B cell (primary cell): ENCODE measurements around the gene KIF7. TPM values are rescaled to one million over a fixed set of nuclear protein-coding genes. Genes with fewer than 3 reads are reported as not detected.

Source experiments
- ATAC-seq: fragments of 200-7000 bp; cut with Tn5 transposase; one replicate; pipeline ENCODE4 v1.10.0; 2021; ENCODE audit warnings: low read depth, mild to moderate bottlenecking, moderate number of reproducible peaks, moderate library complexity
- CTCF ChIA-PET: fragments of 350-600 bp; sonication (Branson Sonifier 250); formaldehyde crosslinking; loops from one replicate; lab custom pipeline; 2021; ENCODE audit warnings: antibody characterized with exemption, inconsistent platforms; lab: Charles Lee
- POLR2A ChIA-PET: fragments of 350-600 bp; sonication (Branson Sonifier 250); formaldehyde crosslinking; loops from one replicate; lab custom pipeline; 2021; ENCODE audit warnings: antibody characterized with exemption; lab: Charles Lee
- DNase-seq: peaks from one replicate; pipeline ENCODE4 v3.0.0; 2013
- H2AFZ ChIP-seq: 2 replicates; pipeline ENCODE4 v1.6.1; 2012; ENCODE audit warnings: mild to moderate bottlenecking, low read depth, low read length; ENCODE audit not compliant: insufficient read depth, poor library complexity, severe bottlenecking
- H3K27ac ChIP-seq, 2 donors: 1 replicate in 1 of 2; 2 replicates in 1 of 2; pipeline ENCODE4 v1.5.1; 2012 to 2013; ENCODE audit warnings: low read length in 2 of 2, mild to moderate bottlenecking in 2 of 2, moderate library complexity in 1 of 2
- H3K27me3 ChIP-seq, 4 experiments: fragments of 200-600 bp in 1 of 4; sonication (generic) in 1 of 4; replicated peaks in 1 of 4; 1 replicate in 2 of 4; 2 replicates in 2 of 4; pipeline versions ENCODE4 v1.6.1 to v1.7.0; 2013 to 2016; ENCODE audit warnings: low read length in 3 of 4, mild to moderate bottlenecking in 2 of 4, mixed read lengths in 1 of 4, moderate library complexity in 1 of 4; ENCODE audit not compliant: insufficient read depth in 4 of 4, control insufficient read depth in 3 of 4; ENCODE audit errors: control extremely low read depth in 1 of 4
- H3K36me3 ChIP-seq, 2 experiments: replicated peaks in 1 of 2; 1 replicate in 1 of 2; 2 replicates in 1 of 2; pipeline versions ENCODE4 v1.6.1 to v1.7.1; 2013; ENCODE audit warnings: low read length in 1 of 2; ENCODE audit not compliant: insufficient read depth in 2 of 2, control insufficient read depth in 1 of 2; ENCODE audit errors: control extremely low read depth in 1 of 2, extremely low read depth in 1 of 2
- H3K4me1 ChIP-seq, 2 donors: fragments of 200-600 bp in 1 of 2; sonication (generic) in 1 of 2; 1 replicate in 1 of 2; 2 replicates in 1 of 2; pipeline versions ENCODE4 v1.5.1 to v1.6.1; 2013 to 2017; ENCODE audit warnings: low read length in 2 of 2; ENCODE audit not compliant: control insufficient read depth in 2 of 2, insufficient read depth in 2 of 2
- H3K4me2 ChIP-seq: replicated peaks from 2 replicates; pipeline ENCODE3; 2012; ENCODE audit warnings: mild to moderate bottlenecking, low read depth, low read length; ENCODE audit not compliant: poor library complexity, severe bottlenecking
- H3K4me3 ChIP-seq, 5 experiments: fragments of 200-600 bp in 1 of 5; sonication (generic) in 1 of 5; 1 replicate in 3 of 5; 2 replicates in 2 of 5; pipeline versions ENCODE4 v1.5.1 to v1.7.0; 2011 to 2016; ENCODE audit warnings: low read length in 4 of 5, mild to moderate bottlenecking in 4 of 5, low read depth in 2 of 5, control low read depth in 1 of 5, moderate library complexity in 1 of 5; ENCODE audit not compliant: insufficient read depth in 1 of 5; ENCODE audit errors: control extremely low read depth in 1 of 5, extremely low read depth in 1 of 5
- H3K79me2 ChIP-seq: fragments of 200-600 bp; sonication (generic); one replicate; pipeline ENCODE4 v1.6.0; 2016; ENCODE audit warnings: low read length; ENCODE audit not compliant: control insufficient read depth, insufficient read depth
- H3K9ac ChIP-seq: fragments of 200-600 bp; sonication (generic); 2 replicates; pipeline ENCODE4 v1.6.1; 2017; ENCODE audit warnings: mild to moderate bottlenecking, low read length, moderate library complexity
- H3K9me3 ChIP-seq, 3 donors: one replicate each; pipeline versions ENCODE4 v1.6.1 to v1.7.1; 2013; ENCODE audit warnings: low read length in 2 of 3; ENCODE audit not compliant: control insufficient read depth in 2 of 3, insufficient read depth in 1 of 3; ENCODE audit errors: control extremely low read depth in 1 of 3
- H4K20me1 ChIP-seq: 2 replicates; pipeline ENCODE4 v1.6.0; 2012; ENCODE audit warnings: mild to moderate bottlenecking, low read length; ENCODE audit not compliant: insufficient read depth, control insufficient read depth, poor library complexity, severe bottlenecking
- H3K27ac Mint-ChIP-seq: one replicate; pipeline ENCODE4 v1.8.0; 2021; ENCODE audit warnings: mixed read lengths
- H3K27me3 Mint-ChIP-seq: one replicate; pipeline ENCODE4 v1.8.0; 2021; ENCODE audit warnings: mixed read lengths
- H3K4me1 Mint-ChIP-seq: one replicate; pipeline ENCODE4 v1.8.0; 2021; ENCODE audit warnings: mixed read lengths
- H3K4me3 Mint-ChIP-seq: one replicate; pipeline ENCODE4 v1.8.0; 2021; ENCODE audit warnings: mixed read lengths
- H3K9me3 Mint-ChIP-seq: one replicate; pipeline ENCODE4 v1.8.0; 2022; ENCODE audit warnings: mixed read lengths; ENCODE audit not compliant: insufficient read depth
- CTCF ChIP-seq: fragments of 200-600 bp; IDR thresholded peaks from one replicate; pipeline ENCODE4 v1.8.0; 2022; ENCODE audit warnings: antibody characterized with exemption, mild to moderate bottlenecking
- EZH2 ChIP-seq: IDR thresholded peaks from 2 replicates; pipeline ENCODE4 v1.6.1; 2012; ENCODE audit warnings: borderline replicate concordance, low read depth, mild to moderate bottlenecking, moderate library complexity, low read length; ENCODE audit not compliant: insufficient read depth, poor library complexity, severe bottlenecking
- WGBS: methylation state at CpG from one replicate; pipeline ENCODE4 v1.1.5; 2013; ENCODE audit warnings: missing lambda C conversion rate; ENCODE audit not compliant: insufficient coverage; 5-methylcytosine and 5-hydroxymethylcytosine counted together
- intact Hi-C: fragments of 100-400 bp; cut with micrococcal nuclease; formaldehyde crosslinking; loops from one replicate; pipeline ENCODE4 v1.10.0; 2022
- polyA plus RNA-seq: library from polyadenylated mRNA; depleted of rRNA; stranded (reverse); fragments of >200 nt; gene quantifications from 2 replicates; pipeline ENCODE4 v1.2.3, GENCODE V29; 2012
- total RNA-seq, 2 donors: library from RNA; stranded (reverse); fragments of 120-200 nt in 1 of 2; gene quantifications; 1 replicate in 1 of 2; 2 replicates in 1 of 2; pipeline versions ENCODE4 v1.2.3 to v1.2.4, GENCODE V29; 2013 to 2022

KIF7 gene
- total and polyA plus RNA-seq, 2 donors (not counting 1 experiment from before 2014, with no cell fraction given), result not detected

DNA sequence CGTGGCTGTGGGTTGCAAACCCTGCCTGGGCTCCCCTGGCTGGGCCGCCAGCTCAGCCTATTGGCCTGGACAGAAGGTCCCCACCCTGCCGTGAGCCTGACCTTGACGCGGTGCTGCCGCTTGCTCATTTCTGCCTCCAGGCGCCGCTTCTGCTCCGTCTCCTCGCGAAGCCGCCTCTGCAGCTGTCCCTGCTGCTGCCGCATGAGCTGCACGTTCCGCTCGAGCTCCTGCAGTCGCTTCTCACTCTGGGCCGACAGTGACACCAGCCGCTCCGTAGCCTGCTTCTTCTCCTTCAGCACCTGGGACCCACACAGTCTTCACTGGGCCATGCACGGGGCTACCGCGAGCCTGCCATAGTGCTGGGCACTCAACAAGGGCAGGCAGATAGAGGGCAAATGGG is 21.7 kb downstream of the KIF7 start:
- no peak for ATAC-seq
- Mint-ChIP-seq H3K4me3 (no peak overlapping the region), H3K27me3 (no peaks in the 10 kb centered on the region), H3K4me1 (no peaks in the 10 kb centered on the region), H3K27ac (no peak overlapping the region), H3K9me3 (no peaks in the 10 kb centered on the region)
- TF ChIP-seq EZH2, result no peak
- no peak for TF ChIP-seq CTCF
- Histone ChIP-seq H3K27me3 (no peaks in the 10 kb centered on the region), H3K36me3 (no peaks in the 10 kb centered on the region), H2AFZ (no peak overlapping the region), H4K20me1 (no peaks in the 10 kb centered on the region), H3K4me2 (no peak overlapping the region), H3K79me2 (no peaks in the 10 kb centered on the region), H3K9ac (no peak overlapping the region), H3K4me3 (no peak overlapping the region), H3K27ac (no peak overlapping the region), H3K9me3 (peaks cover 0 to 12% (median 0%) of the 10 kb centered on the region in 3 donors), H3K4me1 (no peaks in the 10 kb centered on the region)
- intact Hi-C loops, result no loop called here
- DNase-seq, result no peak
- ChIA-PET CTCF (no interaction called here), POLR2A (no interaction called here)
- WGBS, result 97% methylated on average over 20 of the region's 23 CpGs

GRCh38 chr15:89632563-89633430 is 22.5 kb downstream of the KIF7 start:
- H3K4me3 Mint-ChIP-seq, result no peak overlapping the region
- TF ChIP-seq EZH2 (no peak), CTCF (no peak)

More at GRCh38 chr15:89632563-89633430, 22.5 kb downstream of the KIF7 start:
- Histone ChIP-seq H3K36me3 (no peaks in the 10 kb centered on the region), H3K79me2 (no peaks in the 10 kb centered on the region), H2AFZ (no peak overlapping the region), H3K27me3 (no peaks in the 10 kb centered on the region), H3K4me2 (no peak overlapping the region), H3K27ac (no peak overlapping the region), H3K9ac (no peak overlapping the region), H3K9me3 (peaks cover 0 to 12% (median 0%) of the 10 kb centered on the region in 3 donors), H4K20me1 (no peaks in the 10 kb centered on the region), H3K4me3 (no peak overlapping the region), H3K4me1 (no peaks in the 10 kb centered on the region)
- DNase-seq, result no peak
- Mint-ChIP-seq H3K9me3 (no peaks in the 10 kb centered on the region), H3K27me3 (no peaks in the 10 kb centered on the region), H3K4me1 (no peaks in the 10 kb centered on the region), H3K27ac (no peak overlapping the region)
- intact Hi-C loops, result no loop called here
- CTCF ChIA-PET, result no interaction called here
- 97% methylated on average over 14 of the region's 18 CpGs for WGBS
- ATAC-seq, result no peak
- POLR2A ChIA-PET, result no interaction called here
